ENCODE data around the gene SSUH2. TPM values are rescaled to one million over a fixed set of nuclear protein-coding genes. Genes with fewer than 3 reads are reported as not detected.
"Not testable (repeated sequence)": the region's sequence is repeated elsewhere in the genome, so short reads cannot be mapped to it uniquely, and the experiment has no call there.

Gene SSUH2
- total and polyA plus RNA-seq, 7 experiments from 2014 or later = not detected

GRCh38 chr3:8679817-8680553 is 35.4 kb upstream of the SSUH2 start:
- POLR2A ChIA-PET; H3K27ac ChIP-seq (ENCODE audit: low read depth, low read length); H3K4me1 Mint-ChIP-seq; H3K9me3 Mint-ChIP-seq; H3K36me3 ChIP-seq (ENCODE audit: control insufficient read depth in 2 of 3, insufficient read depth in 3 of 3, low read length in 3 of 3); H3K4me3 ChIP-seq (ENCODE audit: low read length); DNase-seq; H3K9me3 ChIP-seq (ENCODE audit: control insufficient read depth in 2 of 3, low read length in 3 of 3); intact Hi-C loops (cut with micrococcal nuclease); H3K27ac Mint-ChIP-seq; H3K36me3 Mint-ChIP-seq; ATAC-seq; H3K4me1 ChIP-seq (ENCODE audit: control insufficient read depth in 2 of 2, insufficient read depth in 2 of 2, low read length in 2 of 2); H3K27me3 ChIP-seq (ENCODE audit: control insufficient read depth in 2 of 2, insufficient read depth in 2 of 2, low read length in 2 of 2): not testable (repeated sequence)
- Mint-ChIP-seq H3K27me3 (peaks cover 0 to 15% (median 12%) of the 10 kb centered on the region in 5 donors), H3K4me3 (peak overlapping the region in 1 of 10 donors; percentile 41)
- CTCF ChIA-PET = interaction anchor here (0.9 kb wide), 1 partner anchor 32 kb away, joined by 4 read pairs; no protein-coding TSS in a partner anchor

GRCh38 chr3:8678751-8679150 is 34.2 kb upstream of the SSUH2 start:
- Mint-ChIP-seq H3K36me3 (no peaks in the 10 kb centered on the region), H3K9me3 (peaks cover 0 to 4% (median 0%) of the 10 kb centered on the region in 11 donors), H3K4me1 (peaks cover 0 to 4% (median 0%) of the 10 kb centered on the region in 7 donors), H3K4me3 (no peak overlapping the region), H3K27me3 (peaks cover 0 to 15% (median 12%) of the 10 kb centered on the region in 5 donors), H3K27ac (no peak overlapping the region)
- no peak overlapping the region for H3K27ac ChIP-seq (ENCODE audit: low read depth, low read length)
- intact Hi-C loops (cut with micrococcal nuclease) = no loop called here
- DNase-seq (no peak), ATAC-seq (no peak)
- H3K36me3 ChIP-seq (ENCODE audit: control insufficient read depth in 2 of 3, insufficient read depth in 3 of 3, low read length in 3 of 3) = no peaks in the 10 kb centered on the region
- H3K27me3 ChIP-seq (ENCODE audit: control insufficient read depth in 2 of 2, insufficient read depth in 2 of 2, low read length in 2 of 2) = no peaks in the 10 kb centered on the region
- no peaks in the 10 kb centered on the region for H3K4me1 ChIP-seq (ENCODE audit: control insufficient read depth in 2 of 2, insufficient read depth in 2 of 2, low read length in 2 of 2)
- CTCF ChIA-PET = no interaction called here
- no peak overlapping the region for H3K4me3 ChIP-seq (ENCODE audit: low read length)
- POLR2A ChIA-PET = no interaction called here
- H3K9me3 ChIP-seq (ENCODE audit: control insufficient read depth in 2 of 3, low read length in 3 of 3) = no peaks in the 10 kb centered on the region

GRCh38 chr3:8677258-8677657 is 32.7 kb upstream of the SSUH2 start:
- CTCF ChIA-PET = not testable (repeated sequence)

DNA sequence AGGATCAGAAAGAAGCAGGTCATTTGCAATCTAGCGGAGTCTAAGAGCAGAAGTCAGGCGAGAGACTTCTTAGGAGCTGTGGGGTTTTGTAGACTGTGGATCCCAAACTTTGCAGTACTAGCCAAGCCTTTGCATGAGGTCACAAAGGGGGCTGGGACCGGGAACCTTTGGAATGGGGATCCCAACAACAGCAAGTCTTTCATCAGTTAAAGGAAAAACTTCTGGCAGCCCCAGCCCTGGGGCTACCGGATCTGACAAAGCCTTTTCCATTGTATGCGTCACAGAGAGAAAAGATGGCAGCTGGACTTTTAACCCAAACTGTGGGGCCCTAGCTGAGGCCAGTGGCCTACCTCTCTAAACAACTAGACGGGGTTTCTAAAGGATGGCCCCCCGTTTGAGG is 31.0 kb upstream of the SSUH2 start:
- H3K27ac ChIP-seq (ENCODE audit: low read depth, low read length); intact Hi-C loops (cut with micrococcal nuclease); H3K27me3 ChIP-seq (ENCODE audit: control insufficient read depth in 2 of 2, insufficient read depth in 2 of 2, low read length in 2 of 2); H3K4me3 ChIP-seq (ENCODE audit: low read length); H3K4me1 ChIP-seq (ENCODE audit: control insufficient read depth in 2 of 2, insufficient read depth in 2 of 2, low read length in 2 of 2); H3K9me3 ChIP-seq (ENCODE audit: control insufficient read depth in 2 of 3, low read length in 3 of 3); H3K27ac Mint-ChIP-seq; H3K36me3 ChIP-seq (ENCODE audit: control insufficient read depth in 2 of 3, insufficient read depth in 3 of 3, low read length in 3 of 3); H3K4me1 Mint-ChIP-seq; DNase-seq; POLR2A ChIA-PET; ATAC-seq; H3K36me3 Mint-ChIP-seq; H3K4me3 Mint-ChIP-seq; CTCF ChIA-PET: not testable (repeated sequence)
- H3K9me3 Mint-ChIP-seq = peaks cover 0 to 13% (median 4%) of the 10 kb centered on the region in 11 donors
- peaks cover 0 to 15% (median 9%) of the 10 kb centered on the region in 5 donors for H3K27me3 Mint-ChIP-seq

More at GRCh38 chr3:8677258-8677657, 32.7 kb upstream of the SSUH2 start:
- H3K4me1 ChIP-seq (ENCODE audit: control insufficient read depth in 2 of 2, insufficient read depth in 2 of 2, low read length in 2 of 2); H3K27me3 ChIP-seq (ENCODE audit: control insufficient read depth in 2 of 2, insufficient read depth in 2 of 2, low read length in 2 of 2); H3K36me3 ChIP-seq (ENCODE audit: control insufficient read depth in 2 of 3, insufficient read depth in 3 of 3, low read length in 3 of 3); H3K36me3 Mint-ChIP-seq; H3K4me3 Mint-ChIP-seq; H3K9me3 ChIP-seq (ENCODE audit: control insufficient read depth in 2 of 3, low read length in 3 of 3); DNase-seq; POLR2A ChIA-PET; H3K27ac ChIP-seq (ENCODE audit: low read depth, low read length); ATAC-seq; H3K9me3 Mint-ChIP-seq; H3K27ac Mint-ChIP-seq; intact Hi-C loops (cut with micrococcal nuclease); H3K4me1 Mint-ChIP-seq; H3K4me3 ChIP-seq (ENCODE audit: low read length): not testable (repeated sequence)
- H3K27me3 Mint-ChIP-seq = peaks cover 0 to 15% (median 12%) of the 10 kb centered on the region in 5 donors

- POLR2A ChIA-PET = no interaction called here
- DNase-seq = no peak
Measured at GRCh38 chr3:8673083-8673737, 28.6 kb upstream of the SSUH2 start.

GRCh38 chr3:8669019-8669418 is 24.4 kb upstream of the SSUH2 start:
- H3K36me3 Mint-ChIP-seq = no peaks in the 10 kb centered on the region
- H3K4me1 ChIP-seq (ENCODE audit: control insufficient read depth in 2 of 2, insufficient read depth in 2 of 2, low read length in 2 of 2) = no peaks in the 10 kb centered on the region
- intact Hi-C loops (cut with micrococcal nuclease) = no loop called here
- no peaks in the 10 kb centered on the region for H3K36me3 ChIP-seq (ENCODE audit: control insufficient read depth in 2 of 3, insufficient read depth in 3 of 3, low read length in 3 of 3)
- no peak overlapping the region for H3K4me3 ChIP-seq (ENCODE audit: low read length)
- H3K27me3 ChIP-seq (ENCODE audit: control insufficient read depth in 2 of 2, insufficient read depth in 2 of 2, low read length in 2 of 2) = peaks cover 0 to 2% of the 10 kb centered on the region in 2 donors
- no peak overlapping the region for H3K4me3 Mint-ChIP-seq
- no peaks in the 10 kb centered on the region for H3K9me3 ChIP-seq (ENCODE audit: control insufficient read depth in 2 of 3, low read length in 3 of 3)
- peaks cover 0 to 12% (median 3%) of the 10 kb centered on the region in 11 donors for H3K9me3 Mint-ChIP-seq
- H3K27ac Mint-ChIP-seq = no peak overlapping the region
- H3K4me1 Mint-ChIP-seq = peaks cover 0 to 1% (median 0%) of the 10 kb centered on the region in 7 donors
- POLR2A ChIA-PET = no interaction called here
- ATAC-seq (no peak), DNase-seq (no peak)
- no peak overlapping the region for H3K27ac ChIP-seq (ENCODE audit: low read depth, low read length)
- peaks cover 5 to 27% (median 20%) of the 10 kb centered on the region in 5 donors for H3K27me3 Mint-ChIP-seq
- CTCF ChIA-PET = no interaction called here

More at GRCh38 chr3:8673083-8673737, 28.6 kb upstream of the SSUH2 start:
- no peaks in the 10 kb centered on the region for H3K9me3 ChIP-seq (ENCODE audit: control insufficient read depth in 2 of 3, low read length in 3 of 3)
- no peaks in the 10 kb centered on the region for H3K4me1 ChIP-seq (ENCODE audit: control insufficient read depth in 2 of 2, insufficient read depth in 2 of 2, low read length in 2 of 2)
- CTCF ChIA-PET = no interaction called here
- no peak overlapping the region for H3K4me3 Mint-ChIP-seq
- H3K27me3 ChIP-seq (ENCODE audit: control insufficient read depth in 2 of 2, insufficient read depth in 2 of 2, low read length in 2 of 2) = no peaks in the 10 kb centered on the region
- no peaks in the 10 kb centered on the region for H3K36me3 Mint-ChIP-seq
- peaks cover 0 to 9% (median 4%) of the 10 kb centered on the region in 5 donors for H3K27me3 Mint-ChIP-seq
- H3K36me3 ChIP-seq (ENCODE audit: control insufficient read depth in 2 of 3, insufficient read depth in 3 of 3, low read length in 3 of 3) = no peaks in the 10 kb centered on the region
- no peaks in the 10 kb centered on the region for H3K4me1 Mint-ChIP-seq
- no peak for ATAC-seq
- no peak overlapping the region for H3K27ac ChIP-seq (ENCODE audit: low read depth, low read length)
- H3K27ac Mint-ChIP-seq = no peak overlapping the region
- H3K4me3 ChIP-seq (ENCODE audit: low read length) = no peak overlapping the region
- peaks cover 0 to 12% (median 3%) of the 10 kb centered on the region in 11 donors for H3K9me3 Mint-ChIP-seq
- intact Hi-C loops (cut with micrococcal nuclease) = no loop called here
